Measurements from ENCODE around the gene RBM34. TPM values are rescaled to one million over a fixed set of nuclear protein-coding genes. Genes with fewer than 3 reads are reported as not detected.

RBM34 gene
- total and polyA plus RNA-seq, 12 donors = 41.5 to 139 (median 52.7) TPM

GRCh38 chr1:235152235-235152634, 8.8 kb downstream of the RBM34 start:
- DNase-seq (no peak), ATAC-seq (no peak)
- peaks cover 0 to 100% (median 37%) of the 10 kb centered on the region in 9 donors for H3K36me3 ChIP-seq
- no peak overlapping the region for H3K27ac ChIP-seq
- peaks cover 0 to 9% (median 0%) of the 10 kb centered on the region in 9 donors for H3K4me1 ChIP-seq
- TF ChIP-seq, protein P1, sequence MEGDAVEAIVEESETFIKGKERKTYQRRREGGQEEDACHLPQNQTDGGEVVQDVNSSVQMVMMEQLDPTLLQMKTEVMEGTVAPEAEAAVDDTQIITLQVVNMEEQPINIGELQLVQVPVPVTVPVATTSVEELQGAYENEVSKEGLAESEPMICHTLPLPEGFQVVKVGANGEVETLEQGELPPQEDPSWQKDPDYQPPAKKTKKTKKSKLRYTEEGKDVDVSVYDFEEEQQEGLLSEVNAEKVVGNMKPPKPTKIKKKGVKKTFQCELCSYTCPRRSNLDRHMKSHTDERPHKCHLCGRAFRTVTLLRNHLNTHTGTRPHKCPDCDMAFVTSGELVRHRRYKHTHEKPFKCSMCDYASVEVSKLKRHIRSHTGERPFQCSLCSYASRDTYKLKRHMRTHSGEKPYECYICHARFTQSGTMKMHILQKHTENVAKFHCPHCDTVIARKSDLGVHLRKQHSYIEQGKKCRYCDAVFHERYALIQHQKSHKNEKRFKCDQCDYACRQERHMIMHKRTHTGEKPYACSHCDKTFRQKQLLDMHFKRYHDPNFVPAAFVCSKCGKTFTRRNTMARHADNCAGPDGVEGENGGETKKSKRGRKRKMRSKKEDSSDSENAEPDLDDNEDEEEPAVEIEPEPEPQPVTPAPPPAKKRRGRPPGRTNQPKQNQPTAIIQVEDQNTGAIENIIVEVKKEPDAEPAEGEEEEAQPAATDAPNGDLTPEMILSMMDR (IDR thresholded peaks at IDR 0.05) = no peak
- no peaks in the 10 kb centered on the region for H3K27me3 ChIP-seq
- H3K9me3 ChIP-seq = no peaks in the 10 kb centered on the region
- H3K4me3 ChIP-seq = no peak overlapping the region
- intact Hi-C loops (cut with DNase I) = no loop called here

GRCh38 chr1:235151033-235151432, 10.0 kb downstream of the RBM34 start:
- no peak for ATAC-seq
- no peak for DNase-seq
- WGBS, 2 donors = 91 to 94% methylated on average over 2 of the region's 2 CpGs
- H3K27me3 ChIP-seq = no peaks in the 10 kb centered on the region
- H3K4me3 ChIP-seq = no peak overlapping the region
- TF ChIP-seq, protein P1 (IDR thresholded peaks at IDR 0.05) = no peak
- no peak overlapping the region for H3K27ac ChIP-seq
- intact Hi-C loops (cut with DNase I) = no loop called here
- H3K9me3 ChIP-seq = no peaks in the 10 kb centered on the region
- H3K4me1 ChIP-seq = no peaks in the 10 kb centered on the region
- peaks cover 0 to 100% (median 29%) of the 10 kb centered on the region in 9 donors for H3K36me3 ChIP-seq

DNA sequence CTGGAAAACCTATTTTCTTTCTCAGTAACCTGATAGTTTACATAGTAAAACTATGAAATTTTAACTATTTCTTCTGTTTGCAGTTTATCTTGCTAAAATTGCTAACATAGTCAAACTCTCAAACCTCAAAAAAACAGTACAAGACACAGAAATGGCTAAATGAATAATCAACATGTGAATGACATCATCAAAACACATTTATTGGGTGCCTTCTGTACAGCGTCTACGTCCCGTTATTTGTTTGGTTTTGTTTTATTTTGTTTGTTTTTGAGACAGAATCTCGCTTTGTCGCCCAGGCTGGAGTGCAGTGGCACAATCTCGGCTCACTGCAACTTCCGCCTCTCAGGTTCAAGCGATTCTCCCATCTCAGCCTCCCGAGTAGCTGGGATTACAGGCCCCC, 11.2 kb downstream of the RBM34 start:
- Histone ChIP-seq H3K9me3 (no peaks in the 10 kb centered on the region), H3K27me3 (no peaks in the 10 kb centered on the region), H3K27ac (no peak overlapping the region), H3K4me3 (no peak overlapping the region), H3K4me1 (no peaks in the 10 kb centered on the region), H3K36me3 (peaks cover 0 to 100% (median 30%) of the 10 kb centered on the region in 9 donors)
- ATAC-seq (no peak), DNase-seq (no peak)
- WGBS, 2 donors = 97 to 98% methylated on average over 9 of the region's 9 CpGs
- intact Hi-C loops (cut with DNase I) = no loop called here
- TF ChIP-seq, protein P1 (IDR thresholded peaks at IDR 0.05) = no peak

- Histone ChIP-seq H3K27me3 (no peaks in the 10 kb centered on the region), H3K4me3 (no peak overlapping the region), H3K4me1 (no peaks in the 10 kb centered on the region), H3K27ac (no peak overlapping the region), H3K36me3 (peaks cover 0 to 100% (median 20%) of the 10 kb centered on the region in 9 donors), H3K9me3 (no peaks in the 10 kb centered on the region)
- no peak for ATAC-seq
- no peak for DNase-seq
- 96 to 97% methylated on average over 4 of the region's 4 CpGs for WGBS, 2 donors
- TF ChIP-seq, protein P1 (IDR thresholded peaks at IDR 0.05) = no peak
- intact Hi-C loops (cut with DNase I) = no loop called here
Observed at GRCh38 chr1:235147269-235147668, 13.8 kb downstream of the RBM34 start.

Data from heart right ventricle (tissue), 16 donors.